Measurements from ENCODE around the gene ANKRD63.

Gene ANKRD63

GRCh38 chr15:40295877-40296560 is 13.2 kb upstream of the ANKRD63 start:
- no peak overlapping the region for H3K9ac ChIP-seq (ENCODE audit: low read length)
- TF ChIP-seq EZH2phosphoT487 (IDR thresholded peaks at IDR 0.05; ENCODE audit: low read length), result no peak
- no peak for TF ChIP-seq EZH2 (optimal IDR thresholded peaks at IDR 0.05; ENCODE audit: low read depth, low read length)
- TF ChIP-seq CTCF (IDR thresholded peaks at IDR 0.05; ENCODE audit: low read length), result no peak

GRCh38 chr15:40295297-40295696 is 12.4 kb upstream of the ANKRD63 start:
- H3F3A ChIP-seq (ENCODE audit: insufficient read depth, low read length), result no peaks in the 10 kb centered on the region
- no peak overlapping the region for H3K27ac ChIP-seq (ENCODE audit: low read length)
- peaks cover 38% of the 10 kb centered on the region for H3K27me3 ChIP-seq (replicated peaks; ENCODE audit: insufficient read depth, low read length)
- no peaks in the 10 kb centered on the region for H3K4me1 ChIP-seq (ENCODE audit: low read length)
- DNase-seq, result no peak
- H4K20me1 ChIP-seq (ENCODE audit: insufficient read depth, low read length), result no peaks in the 10 kb centered on the region
- H2AFZ ChIP-seq (ENCODE audit: low read length), result no peak overlapping the region
- H3K4me3 ChIP-seq (ENCODE audit: low read length), result no peak overlapping the region
- H3K9me3 ChIP-seq (replicated peaks; ENCODE audit: insufficient read depth, low read length), result no peaks in the 10 kb centered on the region
- TF ChIP-seq EZH2 (optimal IDR thresholded peaks at IDR 0.05; ENCODE audit: low read depth, low read length), result no peak
- no peak for TF ChIP-seq CTCF (IDR thresholded peaks at IDR 0.05; ENCODE audit: low read length)
- no peak for TF ChIP-seq EZH2phosphoT487 (IDR thresholded peaks at IDR 0.05; ENCODE audit: low read length)
- H3K36me3 ChIP-seq (replicated peaks; ENCODE audit: insufficient read depth, low read length), result no peaks in the 10 kb centered on the region
- no peaks in the 10 kb centered on the region for H3K9me2 ChIP-seq (replicated peaks; ENCODE audit: insufficient read depth, low read length)
- no peaks in the 10 kb centered on the region for H3K79me2 ChIP-seq (ENCODE audit: low read length)
- no peak overlapping the region for H3K9ac ChIP-seq (ENCODE audit: low read length)
- H3K4me2 ChIP-seq (ENCODE audit: low read depth, low read length), result no peak overlapping the region

More at GRCh38 chr15:40295877-40296560, 13.2 kb upstream of the ANKRD63 start:
- Histone ChIP-seq H3K4me2 (ENCODE audit: low read depth, low read length) (no peak overlapping the region), H3K4me1 (ENCODE audit: low read length) (no peaks in the 10 kb centered on the region), H3K27me3 (replicated peaks; ENCODE audit: insufficient read depth, low read length) (peaks cover 40% of the 10 kb centered on the region), H3K79me2 (ENCODE audit: low read length) (no peaks in the 10 kb centered on the region), H2AFZ (ENCODE audit: low read length) (no peak overlapping the region), H3K9me2 (replicated peaks; ENCODE audit: insufficient read depth, low read length) (no peaks in the 10 kb centered on the region), H3K9me3 (replicated peaks; ENCODE audit: insufficient read depth, low read length) (no peaks in the 10 kb centered on the region), H4K20me1 (ENCODE audit: insufficient read depth, low read length) (no peaks in the 10 kb centered on the region), H3K4me3 (ENCODE audit: low read length) (no peak overlapping the region), H3K36me3 (replicated peaks; ENCODE audit: insufficient read depth, low read length) (no peaks in the 10 kb centered on the region), H3K27ac (ENCODE audit: low read length) (no peak overlapping the region), H3F3A (ENCODE audit: insufficient read depth, low read length) (no peaks in the 10 kb centered on the region)
- DNase-seq, result no peak

GRCh38 chr15:40293905-40294895 is 11.3 kb upstream of the ANKRD63 start:
- Histone ChIP-seq H3K4me2 (ENCODE audit: low read depth, low read length) (no peak overlapping the region), H3K9ac (ENCODE audit: low read length) (no peak overlapping the region), H3K36me3 (replicated peaks; ENCODE audit: insufficient read depth, low read length) (no peaks in the 10 kb centered on the region), H3K9me3 (replicated peaks; ENCODE audit: insufficient read depth, low read length) (no peaks in the 10 kb centered on the region), H3K4me1 (ENCODE audit: low read length) (no peaks in the 10 kb centered on the region), H3K27me3 (replicated peaks; ENCODE audit: insufficient read depth, low read length) (peaks cover 33% of the 10 kb centered on the region; the same call in 1 of the 2 replicates), H2AFZ (ENCODE audit: low read length) (no peak overlapping the region), H3K4me3 (ENCODE audit: low read length) (no peak overlapping the region), H3F3A (ENCODE audit: insufficient read depth, low read length) (no peaks in the 10 kb centered on the region), H4K20me1 (ENCODE audit: insufficient read depth, low read length) (no peaks in the 10 kb centered on the region), H3K79me2 (ENCODE audit: low read length) (no peaks in the 10 kb centered on the region), H3K27ac (ENCODE audit: low read length) (no peak overlapping the region), H3K9me2 (replicated peaks; ENCODE audit: insufficient read depth, low read length) (no peaks in the 10 kb centered on the region)
- DNase-seq, result no peak
- no peak for TF ChIP-seq EZH2phosphoT487 (IDR thresholded peaks at IDR 0.05; ENCODE audit: low read length)
- TF ChIP-seq CTCF (IDR thresholded peaks at IDR 0.05; ENCODE audit: low read length), result no peak
- TF ChIP-seq EZH2 (optimal IDR thresholded peaks at IDR 0.05; ENCODE audit: low read depth, low read length), result no peak
